Kidney epithelial cell (primary cell): ENCODE results near the gene CXCL9. TPM values are rescaled to one million over a fixed set of nuclear protein-coding genes. Genes with fewer than 3 reads are reported as not detected.

Experiments used
- DNase-seq: peaks from one replicate; pipeline ENCODE4 v3.0.0-alpha.2; 2010; ENCODE audit warnings: low read depth
- H3K27me3 ChIP-seq: 2 replicates; pipeline ENCODE4 v1.6.0; 2011; ENCODE audit warnings: low read length; ENCODE audit not compliant: control insufficient read depth, insufficient read depth
- H3K36me3 ChIP-seq: 2 replicates; pipeline ENCODE4 v1.5.1; 2011; ENCODE audit warnings: low read length; ENCODE audit not compliant: control insufficient read depth, insufficient read depth
- H3K4me3 ChIP-seq: 2 replicates; pipeline ENCODE4 v1.5.1; 2011; ENCODE audit warnings: low read depth, mild to moderate bottlenecking, control low read depth, low read length
- total RNA-seq: library from RNA; depleted of rRNA; stranded (reverse); fragments of >200 nt; gene quantifications from 2 replicates; pipeline ENCODE4 v1.2.3, GENCODE V29; 2015
- TF ChIP-seq, protein P1 (sequence below): IDR thresholded peaks from 2 replicates; pipeline ENCODE4 v1.5.1; 2011; ENCODE audit warnings: mild to moderate bottlenecking, moderate library complexity, low read length, control low read depth, inconsistent platforms; ENCODE audit not compliant: insufficient read depth, poor library complexity, severe bottlenecking

CXCL9 gene
- total RNA-seq, 1 donor from 2014 or later: not detected

DNA sequence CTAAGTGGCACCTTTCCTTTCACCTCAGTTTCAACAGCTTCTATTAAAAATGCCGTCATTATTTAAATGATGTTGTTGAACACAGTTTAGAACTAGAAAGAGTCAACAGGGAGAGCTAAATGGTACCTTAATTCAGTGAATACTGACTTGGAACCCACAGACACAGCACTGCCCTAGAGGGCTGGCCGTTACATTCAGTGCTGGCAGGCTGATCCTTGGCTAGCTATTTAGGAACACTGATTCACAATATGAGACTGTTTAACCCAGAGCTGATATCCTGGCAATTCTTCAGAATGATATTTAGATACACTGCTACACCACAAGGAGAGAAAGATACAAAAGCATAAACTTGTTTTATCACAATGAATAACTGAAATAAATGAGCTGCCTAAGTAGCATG is 53.8 kb downstream of the CXCL9 start:
- TF ChIP-seq, protein P1, sequence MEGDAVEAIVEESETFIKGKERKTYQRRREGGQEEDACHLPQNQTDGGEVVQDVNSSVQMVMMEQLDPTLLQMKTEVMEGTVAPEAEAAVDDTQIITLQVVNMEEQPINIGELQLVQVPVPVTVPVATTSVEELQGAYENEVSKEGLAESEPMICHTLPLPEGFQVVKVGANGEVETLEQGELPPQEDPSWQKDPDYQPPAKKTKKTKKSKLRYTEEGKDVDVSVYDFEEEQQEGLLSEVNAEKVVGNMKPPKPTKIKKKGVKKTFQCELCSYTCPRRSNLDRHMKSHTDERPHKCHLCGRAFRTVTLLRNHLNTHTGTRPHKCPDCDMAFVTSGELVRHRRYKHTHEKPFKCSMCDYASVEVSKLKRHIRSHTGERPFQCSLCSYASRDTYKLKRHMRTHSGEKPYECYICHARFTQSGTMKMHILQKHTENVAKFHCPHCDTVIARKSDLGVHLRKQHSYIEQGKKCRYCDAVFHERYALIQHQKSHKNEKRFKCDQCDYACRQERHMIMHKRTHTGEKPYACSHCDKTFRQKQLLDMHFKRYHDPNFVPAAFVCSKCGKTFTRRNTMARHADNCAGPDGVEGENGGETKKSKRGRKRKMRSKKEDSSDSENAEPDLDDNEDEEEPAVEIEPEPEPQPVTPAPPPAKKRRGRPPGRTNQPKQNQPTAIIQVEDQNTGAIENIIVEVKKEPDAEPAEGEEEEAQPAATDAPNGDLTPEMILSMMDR: no peak
- H3K36me3 ChIP-seq: no peaks in the 10 kb centered on the region

More for the DNA sequence above, 53.8 kb downstream of the CXCL9 start:
- H3K27me3 ChIP-seq: no peaks in the 10 kb centered on the region
- H3K4me3 ChIP-seq: no peak overlapping the region
- DNase-seq: no peak

Other genes starting within 250 kb of the CXCL9 start
- gene PPEF2, start 105.1 kb downstream of the CXCL9 start, total RNA-seq: not detected in 2 replicates
- 13.2 and 16.8 TPM in 2 replicates for gene NAAA, start 66.5 kb downstream of the CXCL9 start, total RNA-seq
- 63.3 and 70.1 TPM in 2 replicates for gene SDAD1, start 16.6 kb downstream of the CXCL9 start, total RNA-seq
- 0.34 TPM in 1 of 2 replicates, not detected in the other for gene CXCL10, start 16.0 kb upstream of the CXCL9 start, total RNA-seq
- 0.07 TPM in 1 of 2 replicates, not detected in the other for gene CXCL11, start 28.6 kb upstream of the CXCL9 start, total RNA-seq
- not detected in 2 replicates for gene ART3, start 67.2 kb upstream of the CXCL9 start, total RNA-seq
- gene NUP54, start 140.9 kb upstream of the CXCL9 start, total RNA-seq: 33.0 and 36.0 TPM in 2 replicates
- gene SCARB2, start 206.3 kb upstream of the CXCL9 start, total RNA-seq: 141 and 154 TPM in 2 replicates
- gene FAM47E, start 244.2 kb upstream of the CXCL9 start, total RNA-seq: 2.3 and 3.1 TPM in 2 replicates